ENCODE data around the gene NSG2. TPM values are rescaled to one million over a fixed set of nuclear protein-coding genes. Genes with fewer than 3 reads are reported as not detected.

The NSG2 gene
- total and polyA plus RNA-seq, 4 donors, result 0.14 TPM; not detected in 3

- H3K4me1 ChIP-seq (ENCODE audit: control insufficient read depth in 4 of 4, insufficient read depth in 4 of 4, low read length in 3 of 4), result no peaks in the 10 kb centered on the region
- peaks cover 0 to 4% (median 2%) of the 10 kb centered on the region in 4 donors for H3K9me3 ChIP-seq (ENCODE audit: control insufficient read depth in 4 of 4, low read length in 3 of 4)
- no peaks in the 10 kb centered on the region for H3K36me3 ChIP-seq (ENCODE audit: control insufficient read depth in 4 of 4, insufficient read depth in 3 of 4, low read depth in 1 of 4, low read length in 3 of 4)
- TF ChIP-seq NR2F2 (IDR thresholded peaks at IDR 0.05) (no peak), FOXA2 (IDR thresholded peaks at IDR 0.05) (no peak), RAD21 (IDR thresholded peaks at IDR 0.05) (no peak)
- TF ChIP-seq, protein P1, sequence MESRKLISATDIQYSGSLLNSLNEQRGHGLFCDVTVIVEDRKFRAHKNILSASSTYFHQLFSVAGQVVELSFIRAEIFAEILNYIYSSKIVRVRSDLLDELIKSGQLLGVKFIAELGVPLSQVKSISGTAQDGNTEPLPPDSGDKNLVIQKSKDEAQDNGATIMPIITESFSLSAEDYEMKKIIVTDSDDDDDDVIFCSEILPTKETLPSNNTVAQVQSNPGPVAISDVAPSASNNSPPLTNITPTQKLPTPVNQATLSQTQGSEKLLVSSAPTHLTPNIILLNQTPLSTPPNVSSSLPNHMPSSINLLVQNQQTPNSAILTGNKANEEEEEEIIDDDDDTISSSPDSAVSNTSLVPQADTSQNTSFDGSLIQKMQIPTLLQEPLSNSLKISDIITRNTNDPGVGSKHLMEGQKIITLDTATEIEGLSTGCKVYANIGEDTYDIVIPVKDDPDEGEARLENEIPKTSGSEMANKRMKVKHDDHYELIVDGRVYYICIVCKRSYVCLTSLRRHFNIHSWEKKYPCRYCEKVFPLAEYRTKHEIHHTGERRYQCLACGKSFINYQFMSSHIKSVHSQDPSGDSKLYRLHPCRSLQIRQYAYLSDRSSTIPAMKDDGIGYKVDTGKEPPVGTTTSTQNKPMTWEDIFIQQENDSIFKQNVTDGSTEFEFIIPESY (IDR thresholded peaks at IDR 0.05), result no peak
- no peak overlapping the region for H3K4me3 ChIP-seq (ENCODE audit: low read depth in 1 of 3, low read length in 3 of 3)
- H3K27me3 ChIP-seq (ENCODE audit: control insufficient read depth in 4 of 4, insufficient read depth in 4 of 4, low read length in 3 of 4), result no peaks in the 10 kb centered on the region
- no peak for DNase-seq (ENCODE audit: low spot score)
- no peak overlapping the region for H3K27ac ChIP-seq (ENCODE audit: low read depth in 1 of 2, low read length in 2 of 2)
- WGBS, result 89% methylated on average over 4 of the region's 4 CpGs
- no peak overlapping the region for H3K9ac ChIP-seq (ENCODE audit: low read depth in 1 of 2, low read length in 2 of 2)
Observed at GRCh38 chr5:174056064-174056847, 10.8 kb downstream of the NSG2 start.

DNA sequence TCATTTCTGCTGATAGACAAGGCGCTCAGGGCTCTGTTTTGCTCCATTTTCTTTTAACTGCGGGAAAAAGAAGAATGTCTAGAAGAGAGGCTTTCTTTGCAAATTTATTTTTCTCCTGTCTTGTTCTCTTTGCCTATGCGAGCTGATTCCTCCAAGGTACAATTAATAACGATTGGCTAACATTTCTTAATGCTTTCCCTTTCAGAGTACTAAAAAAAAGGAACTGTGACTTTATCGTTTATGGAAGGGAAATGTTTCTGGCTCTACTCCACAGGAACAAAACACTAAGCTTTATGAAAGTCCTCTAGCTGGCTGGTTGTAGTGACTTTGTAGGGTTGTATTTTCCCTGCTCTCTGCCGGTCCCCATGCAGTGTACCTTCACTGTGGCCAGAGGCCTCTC, 11.7 kb downstream of the NSG2 start:
- 79% methylated on average over 6 of the region's 6 CpGs for WGBS
- no peak overlapping the region for H3K27ac ChIP-seq (ENCODE audit: low read depth in 1 of 2, low read length in 2 of 2)
- no peaks in the 10 kb centered on the region for H3K36me3 ChIP-seq (ENCODE audit: control insufficient read depth in 4 of 4, insufficient read depth in 3 of 4, low read depth in 1 of 4, low read length in 3 of 4)
- no peak overlapping the region for H3K4me3 ChIP-seq (ENCODE audit: low read depth in 1 of 3, low read length in 3 of 3)
- DNase-seq (ENCODE audit: low spot score), result no peak
- H3K27me3 ChIP-seq (ENCODE audit: control insufficient read depth in 4 of 4, insufficient read depth in 4 of 4, low read length in 3 of 4), result no peaks in the 10 kb centered on the region
- no peak overlapping the region for H3K9ac ChIP-seq (ENCODE audit: low read depth in 1 of 2, low read length in 2 of 2)
- no peaks in the 10 kb centered on the region for H3K4me1 ChIP-seq (ENCODE audit: control insufficient read depth in 4 of 4, insufficient read depth in 4 of 4, low read length in 3 of 4)
- TF ChIP-seq FOXA2 (IDR thresholded peaks at IDR 0.05), result no peak
- no peak for TF ChIP-seq RAD21 (IDR thresholded peaks at IDR 0.05)
- no peak for TF ChIP-seq JUND (IDR thresholded peaks at IDR 0.05)
- TF ChIP-seq, protein P1 (IDR thresholded peaks at IDR 0.05), result no peak
- TF ChIP-seq REST (IDR thresholded peaks at IDR 0.05), result no peak
- TF ChIP-seq EGR1 (IDR thresholded peaks at IDR 0.05; ENCODE audit: low read depth in 2 of 2), result no peak
- TF ChIP-seq YY1 (IDR thresholded peaks at IDR 0.05), result no peak
- TF ChIP-seq, protein P2, sequence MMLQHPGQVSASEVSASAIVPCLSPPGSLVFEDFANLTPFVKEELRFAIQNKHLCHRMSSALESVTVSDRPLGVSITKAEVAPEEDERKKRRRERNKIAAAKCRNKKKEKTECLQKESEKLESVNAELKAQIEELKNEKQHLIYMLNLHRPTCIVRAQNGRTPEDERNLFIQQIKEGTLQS (IDR thresholded peaks at IDR 0.05), result no peak
- no peak for TF ChIP-seq NR2F2 (IDR thresholded peaks at IDR 0.05)
- TF ChIP-seq TAF1 (conservative IDR thresholded peaks at IDR 0.05), result no peak
- TF ChIP-seq, protein P3, sequence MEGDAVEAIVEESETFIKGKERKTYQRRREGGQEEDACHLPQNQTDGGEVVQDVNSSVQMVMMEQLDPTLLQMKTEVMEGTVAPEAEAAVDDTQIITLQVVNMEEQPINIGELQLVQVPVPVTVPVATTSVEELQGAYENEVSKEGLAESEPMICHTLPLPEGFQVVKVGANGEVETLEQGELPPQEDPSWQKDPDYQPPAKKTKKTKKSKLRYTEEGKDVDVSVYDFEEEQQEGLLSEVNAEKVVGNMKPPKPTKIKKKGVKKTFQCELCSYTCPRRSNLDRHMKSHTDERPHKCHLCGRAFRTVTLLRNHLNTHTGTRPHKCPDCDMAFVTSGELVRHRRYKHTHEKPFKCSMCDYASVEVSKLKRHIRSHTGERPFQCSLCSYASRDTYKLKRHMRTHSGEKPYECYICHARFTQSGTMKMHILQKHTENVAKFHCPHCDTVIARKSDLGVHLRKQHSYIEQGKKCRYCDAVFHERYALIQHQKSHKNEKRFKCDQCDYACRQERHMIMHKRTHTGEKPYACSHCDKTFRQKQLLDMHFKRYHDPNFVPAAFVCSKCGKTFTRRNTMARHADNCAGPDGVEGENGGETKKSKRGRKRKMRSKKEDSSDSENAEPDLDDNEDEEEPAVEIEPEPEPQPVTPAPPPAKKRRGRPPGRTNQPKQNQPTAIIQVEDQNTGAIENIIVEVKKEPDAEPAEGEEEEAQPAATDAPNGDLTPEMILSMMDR (IDR thresholded peaks at IDR 0.05; ENCODE audit: low read depth, low read length, missing input control), result no peak
- TF ChIP-seq RXRA (IDR thresholded peaks at IDR 0.05), result no peak
- H3K9me3 ChIP-seq (ENCODE audit: control insufficient read depth in 4 of 4, low read length in 3 of 4), result peaks cover 0 to 4% (median 2%) of the 10 kb centered on the region in 4 donors
